ENCODE results near the gene CHCHD1. TPM values are rescaled to one million over a fixed set of nuclear protein-coding genes. Genes with fewer than 3 reads are reported as not detected.

The CHCHD1 gene
- total and polyA plus RNA-seq, 2 experiments from 2014 or later, result 40.6 to 187 TPM

DNA sequence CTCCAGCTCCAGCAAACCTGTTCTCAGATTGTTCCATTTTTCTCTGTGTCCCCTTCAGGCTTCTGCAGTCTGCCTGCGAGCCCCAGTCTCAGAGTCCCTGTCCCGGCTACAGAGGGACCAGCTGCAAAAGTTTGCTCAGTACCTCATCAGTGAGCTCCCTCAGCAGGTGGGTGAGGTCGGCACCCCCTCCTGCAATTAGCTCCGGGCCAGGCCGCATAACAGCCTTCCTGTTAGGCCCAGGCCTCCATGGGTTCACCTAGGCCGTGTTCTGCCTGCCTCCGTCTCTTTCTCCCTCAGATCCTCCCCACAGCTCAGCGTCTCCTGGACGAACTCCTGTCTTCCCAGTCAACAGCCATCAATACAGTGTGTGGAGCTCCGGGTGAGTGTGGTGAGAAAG lies 7.8 kb downstream of the CHCHD1 start:
- Mint-ChIP-seq H3K9me3 (no peaks in the 10 kb centered on the region), H3K4me1 (peaks cover 10% of the 10 kb centered on the region), H3K27ac (no peak overlapping the region), H3K4me3 (no peak overlapping the region; the same call in 2 of the 3 replicates), H3K27me3 (ENCODE audit: insufficient read depth, low read depth, poor library complexity) (peaks cover 24% of the 10 kb centered on the region), H3K36me3 (ENCODE audit: low read depth) (peaks cover 31% of the 10 kb centered on the region)
- Histone ChIP-seq H2AFZ (no peak overlapping the region), H4K20me1 (replicated peaks; ENCODE audit: insufficient read depth) (peaks cover 19% of the 10 kb centered on the region), H3K4me2 (no peak overlapping the region), H3K9me2 (ENCODE audit: insufficient read depth) (no peaks in the 10 kb centered on the region), H3K27ac (ENCODE audit: low read depth) (no peak overlapping the region), H3K36me3 (ENCODE audit: insufficient read depth) (no peaks in the 10 kb centered on the region; the same call in 1 of the 2 replicates), H3K4me1 (ENCODE audit: insufficient read depth) (peaks cover 6% of the 10 kb centered on the region; the same call in 1 of the 2 replicates), H3F3A (replicated peaks; ENCODE audit: low read depth) (0 out of 2 replicates have a peak, but pooled peaks cover 10% of the 10 kb centered on the region), H3K27me3 (ENCODE audit: insufficient read depth) (no peaks in the 10 kb centered on the region), H3K79me2 (replicated peaks; ENCODE audit: insufficient read depth) (peaks cover 16% of the 10 kb centered on the region; the same call in 1 of the 2 replicates), H3K4me3 (no peak overlapping the region)
- DNase-seq (ENCODE audit: low spot score) (no peak), ATAC-seq (no peak)
- TF ChIP-seq REST (IDR thresholded peaks at IDR 0.05; ENCODE audit: unreplicated experiment) (no peak), ZNF114 (CRISPR knock-in tag; IDR thresholded peaks at IDR 0.05) (no peak), ZNF331 (CRISPR knock-in tag; IDR thresholded peaks at IDR 0.05; ENCODE audit: low read depth) (no peak), ETS1 (IDR thresholded peaks at IDR 0.05) (no peak), STAT1 (IDR thresholded peaks at IDR 0.05; ENCODE audit: unreplicated experiment) (no peak), POLR2AphosphoS5 (IDR thresholded peaks at IDR 0.05; ENCODE audit: low read depth) (no peak), JUNB (IDR thresholded peaks at IDR 0.05; ENCODE audit: unreplicated experiment) (no peak), CREB1 (CRISPR knock-in tag; IDR thresholded peaks at IDR 0.05; ENCODE audit: low read depth) (no peak), NANOG (IDR thresholded peaks at IDR 0.05; ENCODE audit: borderline replicate concordance) (no peak), EZH2 (IDR thresholded peaks at IDR 0.05; ENCODE audit: low read depth, unreplicated experiment) (no peak), EZH2phosphoT487 (IDR thresholded peaks at IDR 0.05; ENCODE audit: unreplicated experiment) (no peak), ZNF462 (CRISPR knock-in tag; IDR thresholded peaks at IDR 0.05) (no peak)
- TF ChIP-seq, protein P1, sequence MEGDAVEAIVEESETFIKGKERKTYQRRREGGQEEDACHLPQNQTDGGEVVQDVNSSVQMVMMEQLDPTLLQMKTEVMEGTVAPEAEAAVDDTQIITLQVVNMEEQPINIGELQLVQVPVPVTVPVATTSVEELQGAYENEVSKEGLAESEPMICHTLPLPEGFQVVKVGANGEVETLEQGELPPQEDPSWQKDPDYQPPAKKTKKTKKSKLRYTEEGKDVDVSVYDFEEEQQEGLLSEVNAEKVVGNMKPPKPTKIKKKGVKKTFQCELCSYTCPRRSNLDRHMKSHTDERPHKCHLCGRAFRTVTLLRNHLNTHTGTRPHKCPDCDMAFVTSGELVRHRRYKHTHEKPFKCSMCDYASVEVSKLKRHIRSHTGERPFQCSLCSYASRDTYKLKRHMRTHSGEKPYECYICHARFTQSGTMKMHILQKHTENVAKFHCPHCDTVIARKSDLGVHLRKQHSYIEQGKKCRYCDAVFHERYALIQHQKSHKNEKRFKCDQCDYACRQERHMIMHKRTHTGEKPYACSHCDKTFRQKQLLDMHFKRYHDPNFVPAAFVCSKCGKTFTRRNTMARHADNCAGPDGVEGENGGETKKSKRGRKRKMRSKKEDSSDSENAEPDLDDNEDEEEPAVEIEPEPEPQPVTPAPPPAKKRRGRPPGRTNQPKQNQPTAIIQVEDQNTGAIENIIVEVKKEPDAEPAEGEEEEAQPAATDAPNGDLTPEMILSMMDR (conservative IDR thresholded peaks at IDR 0.05; ENCODE audit: low read depth in 2 of 2), result no peak
